ENCODE measurements around the gene TUBA1C. TPM values are rescaled to one million over a fixed set of nuclear protein-coding genes. Genes with fewer than 3 reads are reported as not detected.

TUBA1C gene
- total and polyA plus RNA-seq, 9 of the 15 experiments (the other 6 are each of a cell fraction or from before 2014, with no cell fraction given), result 755 to 3,012 (median 914) TPM

GRCh38 chr12:49322708-49323523, 58.0 kb downstream of the TUBA1C start, which contains the start of gene TROAP (continued):
- TF ChIP-seq ATF7 (IDR thresholded peaks at IDR 0.05) (peak; percentile 48; the same call in 1 of the 2 replicates), C11orf30 (IDR thresholded peaks at IDR 0.05; ENCODE audit: low read depth) (peak; percentile 88), EHMT2 (IDR thresholded peaks at IDR 0.05) (no peak), POLR3G (IDR thresholded peaks at IDR 0.05; ENCODE audit: extremely low read depth, insufficient read length, insufficient replicate concordance) (no peak), GTF2E2 (tag; IDR thresholded peaks at IDR 0.05) (peak; percentile 75; the same call in 1 of the 2 replicates), NFRKB (IDR thresholded peaks at IDR 0.05; ENCODE audit: low read depth) (peak; percentile 57), TAF7 (tag; IDR thresholded peaks at IDR 0.05) (peak; percentile 74), SRF (CRISPR knock-in tag; IDR thresholded peaks at IDR 0.05) (0 out of 4 replicates have a peak, but pooled peaks of 1 of the 2 experiments have one; percentile 11), ZNF282 (CRISPR knock-in tag; IDR thresholded peaks at IDR 0.05) (no peak), HSF4 (CRISPR knock-in tag; IDR thresholded peaks at IDR 0.05; ENCODE audit: borderline replicate concordance) (no peak), SIN3A (IDR thresholded peaks at IDR 0.05; ENCODE audit: borderline replicate concordance in 2 of 2, control insufficient read depth in 1 of 2, low read depth in 2 of 2, low read length in 2 of 2) (peak; percentile 71 to 80; a peak in 2 of 4 replicates), ARID3A (IDR thresholded peaks at IDR 0.05; ENCODE audit: borderline replicate concordance, low read depth, low read length) (no peak), NUFIP1 (IDR thresholded peaks at IDR 0.05; ENCODE audit: partially characterized antibody) (no peak), ASH1L (IDR thresholded peaks at IDR 0.05; ENCODE audit: borderline replicate concordance, low read depth, partially characterized antibody) (peak; percentile 85), PPARD (CRISPR knock-in tag; IDR thresholded peaks at IDR 0.05) (no peak), POLR2AphosphoS2 (IDR thresholded peaks at IDR 0.05; ENCODE audit: low read length) (peak; percentile 78; the same call in 1 of the 2 replicates), POLR2B (IDR thresholded peaks at IDR 0.05; ENCODE audit: low read depth, partially characterized antibody) (peak; percentile 89), ELK3 (CRISPR knock-in tag; IDR thresholded peaks at IDR 0.05) (no peak), PML (IDR thresholded peaks at IDR 0.05; ENCODE audit: low read length) (peak; percentile 80; the same call in 1 of the 2 replicates), SMARCA4 (IDR thresholded peaks at IDR 0.05) (no peak)
- TF ChIP-seq, protein P1, sequence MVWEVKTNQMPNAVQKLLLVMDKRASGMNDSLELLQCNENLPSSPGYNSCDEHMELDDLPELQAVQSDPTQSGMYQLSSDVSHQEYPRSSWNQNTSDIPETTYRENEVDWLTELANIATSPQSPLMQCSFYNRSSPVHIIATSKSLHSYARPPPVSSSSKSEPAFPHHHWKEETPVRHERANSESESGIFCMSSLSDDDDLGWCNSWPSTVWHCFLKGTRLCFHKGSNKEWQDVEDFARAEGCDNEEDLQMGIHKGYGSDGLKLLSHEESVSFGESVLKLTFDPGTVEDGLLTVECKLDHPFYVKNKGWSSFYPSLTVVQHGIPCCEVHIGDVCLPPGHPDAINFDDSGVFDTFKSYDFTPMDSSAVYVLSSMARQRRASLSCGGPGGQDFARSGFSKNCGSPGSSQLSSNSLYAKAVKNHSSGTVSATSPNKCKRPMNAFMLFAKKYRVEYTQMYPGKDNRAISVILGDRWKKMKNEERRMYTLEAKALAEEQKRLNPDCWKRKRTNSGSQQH (CRISPR knock-in tag; IDR thresholded peaks at IDR 0.05), result 0 out of 2 replicates have a peak, but pooled peaks have one; percentile 50

All from K562 (cell line).